ENCODE data around the gene CCDC106.

DNA sequence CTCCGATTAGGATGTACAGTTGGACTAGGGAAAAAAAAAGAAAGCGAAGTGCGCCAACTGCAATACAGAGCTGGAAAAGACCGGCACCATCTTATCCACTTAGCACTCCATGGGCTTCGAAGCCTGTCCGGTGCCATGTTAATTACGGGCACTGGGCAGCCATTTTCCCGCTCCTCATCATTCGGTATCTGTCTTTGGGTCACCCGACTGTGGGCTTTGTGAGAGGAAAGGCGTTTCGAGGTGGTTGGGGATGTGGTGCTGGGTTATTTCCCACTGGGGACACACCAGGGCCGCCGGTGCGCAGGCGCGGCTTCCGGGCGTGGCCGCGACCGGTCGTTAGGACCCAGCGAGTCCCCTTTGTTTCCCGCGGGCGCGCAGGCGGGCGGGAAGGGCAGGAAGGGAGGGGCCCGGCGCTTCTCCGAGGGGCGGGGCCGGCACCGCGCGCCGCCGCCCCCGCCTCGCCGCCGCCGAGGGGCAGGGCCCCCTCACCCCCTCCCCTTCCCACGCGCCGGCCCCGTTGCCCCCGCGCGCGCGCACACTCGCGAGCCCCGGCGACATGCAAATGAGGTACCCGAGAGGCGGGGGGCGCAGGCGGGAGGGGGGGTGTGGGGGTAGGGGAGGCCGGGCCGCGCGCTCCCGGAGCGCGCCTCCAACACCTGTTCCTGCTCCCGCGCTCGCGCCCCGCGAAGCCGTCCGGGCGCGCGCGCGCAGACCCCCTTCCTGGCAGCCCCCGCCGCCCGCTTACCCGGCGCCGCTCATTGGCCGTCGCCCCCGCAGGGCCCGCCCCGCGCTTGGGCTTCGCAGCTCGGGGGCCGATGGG is 48.0 kb upstream of the CCDC106 start, which contains the start of gene ZNF524:
- TF ChIP-seq, protein P1, sequence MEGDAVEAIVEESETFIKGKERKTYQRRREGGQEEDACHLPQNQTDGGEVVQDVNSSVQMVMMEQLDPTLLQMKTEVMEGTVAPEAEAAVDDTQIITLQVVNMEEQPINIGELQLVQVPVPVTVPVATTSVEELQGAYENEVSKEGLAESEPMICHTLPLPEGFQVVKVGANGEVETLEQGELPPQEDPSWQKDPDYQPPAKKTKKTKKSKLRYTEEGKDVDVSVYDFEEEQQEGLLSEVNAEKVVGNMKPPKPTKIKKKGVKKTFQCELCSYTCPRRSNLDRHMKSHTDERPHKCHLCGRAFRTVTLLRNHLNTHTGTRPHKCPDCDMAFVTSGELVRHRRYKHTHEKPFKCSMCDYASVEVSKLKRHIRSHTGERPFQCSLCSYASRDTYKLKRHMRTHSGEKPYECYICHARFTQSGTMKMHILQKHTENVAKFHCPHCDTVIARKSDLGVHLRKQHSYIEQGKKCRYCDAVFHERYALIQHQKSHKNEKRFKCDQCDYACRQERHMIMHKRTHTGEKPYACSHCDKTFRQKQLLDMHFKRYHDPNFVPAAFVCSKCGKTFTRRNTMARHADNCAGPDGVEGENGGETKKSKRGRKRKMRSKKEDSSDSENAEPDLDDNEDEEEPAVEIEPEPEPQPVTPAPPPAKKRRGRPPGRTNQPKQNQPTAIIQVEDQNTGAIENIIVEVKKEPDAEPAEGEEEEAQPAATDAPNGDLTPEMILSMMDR (IDR thresholded peaks at IDR 0.05), result no peak
- peak; percentile 15 for TF ChIP-seq POLR2A (IDR thresholded peaks at IDR 0.05)
